ENCODE measurements around the gene KNL1. TPM values are rescaled to one million over a fixed set of nuclear protein-coding genes. Genes with fewer than 3 reads are reported as not detected.
"Not testable (repeated sequence)": the region's sequence is repeated elsewhere in the genome, so short reads cannot be mapped to it uniquely, and the experiment has no call there.

KNL1 gene
- total RNA-seq, 1 donor from 2014 or later = 33.4 TPM

DNA sequence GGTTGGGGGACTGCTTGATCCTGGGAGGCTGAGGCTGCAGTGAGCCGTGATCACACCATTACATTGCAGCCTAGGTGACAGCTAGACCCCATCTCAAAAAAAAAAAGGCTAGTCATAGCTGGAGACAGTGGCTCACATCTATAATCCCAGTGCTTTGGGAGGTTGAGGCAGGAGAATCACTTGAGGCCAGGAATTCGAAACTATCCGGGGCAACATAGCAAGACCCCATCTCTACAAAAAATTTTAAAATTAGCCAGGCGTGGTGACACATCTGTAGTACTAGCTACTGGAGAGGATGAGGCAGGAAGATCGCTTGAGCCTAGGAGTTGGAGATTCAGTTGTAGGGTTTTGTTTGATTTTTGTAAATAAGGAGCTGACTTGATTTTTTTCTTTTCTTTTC lies 45.6 kb downstream of the KNL1 start:
- peaks cover 5% of the 10 kb centered on the region for H3K36me3 Mint-ChIP-seq (ENCODE audit: low read depth)
- TF ChIP-seq, protein P1, sequence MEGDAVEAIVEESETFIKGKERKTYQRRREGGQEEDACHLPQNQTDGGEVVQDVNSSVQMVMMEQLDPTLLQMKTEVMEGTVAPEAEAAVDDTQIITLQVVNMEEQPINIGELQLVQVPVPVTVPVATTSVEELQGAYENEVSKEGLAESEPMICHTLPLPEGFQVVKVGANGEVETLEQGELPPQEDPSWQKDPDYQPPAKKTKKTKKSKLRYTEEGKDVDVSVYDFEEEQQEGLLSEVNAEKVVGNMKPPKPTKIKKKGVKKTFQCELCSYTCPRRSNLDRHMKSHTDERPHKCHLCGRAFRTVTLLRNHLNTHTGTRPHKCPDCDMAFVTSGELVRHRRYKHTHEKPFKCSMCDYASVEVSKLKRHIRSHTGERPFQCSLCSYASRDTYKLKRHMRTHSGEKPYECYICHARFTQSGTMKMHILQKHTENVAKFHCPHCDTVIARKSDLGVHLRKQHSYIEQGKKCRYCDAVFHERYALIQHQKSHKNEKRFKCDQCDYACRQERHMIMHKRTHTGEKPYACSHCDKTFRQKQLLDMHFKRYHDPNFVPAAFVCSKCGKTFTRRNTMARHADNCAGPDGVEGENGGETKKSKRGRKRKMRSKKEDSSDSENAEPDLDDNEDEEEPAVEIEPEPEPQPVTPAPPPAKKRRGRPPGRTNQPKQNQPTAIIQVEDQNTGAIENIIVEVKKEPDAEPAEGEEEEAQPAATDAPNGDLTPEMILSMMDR (conservative IDR thresholded peaks at IDR 0.05) = no peak
- no peaks in the 10 kb centered on the region for H3K4me1 Mint-ChIP-seq
- DNase-seq (ENCODE audit: low read depth, low spot score) = no peak
- H3K27me3 Mint-ChIP-seq (ENCODE audit: low read depth) = no peaks in the 10 kb centered on the region
- no peaks in the 10 kb centered on the region for H3K9me3 Mint-ChIP-seq
- no peak overlapping the region for H3K4me3 Mint-ChIP-seq
- H3K27ac Mint-ChIP-seq (ENCODE audit: unreplicated experiment) = no peak overlapping the region

DNA sequence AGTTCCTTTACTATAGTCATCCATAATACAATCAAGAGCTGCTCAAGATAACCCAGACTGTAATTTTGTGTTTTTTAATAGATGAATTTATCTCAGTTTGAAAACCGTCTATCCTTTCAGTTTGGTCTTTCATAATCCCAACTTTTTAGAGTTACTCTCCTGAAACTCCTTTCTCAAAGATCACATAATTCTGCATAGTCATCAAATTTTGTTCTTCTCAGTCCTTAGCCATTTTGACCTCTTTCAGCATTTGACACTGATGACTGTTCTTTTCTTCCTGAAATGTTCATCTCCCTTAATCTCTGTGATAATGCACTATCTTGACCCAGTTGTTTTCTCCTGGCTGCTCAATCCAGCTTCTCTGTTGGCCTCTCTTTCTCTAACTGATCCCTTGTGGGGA lies 53.5 kb downstream of the KNL1 start:
- H3K36me3 Mint-ChIP-seq (ENCODE audit: low read depth) = peaks cover 4% of the 10 kb centered on the region
- H3K4me1 Mint-ChIP-seq = no peaks in the 10 kb centered on the region
- no peak overlapping the region for H3K27ac Mint-ChIP-seq (ENCODE audit: unreplicated experiment)
- no peaks in the 10 kb centered on the region for H3K27me3 Mint-ChIP-seq (ENCODE audit: low read depth)
- H3K4me3 Mint-ChIP-seq = no peak overlapping the region
- DNase-seq (ENCODE audit: low read depth, low spot score) = no peak
- TF ChIP-seq, protein P1 (conservative IDR thresholded peaks at IDR 0.05) = no peak
- H3K9me3 Mint-ChIP-seq = no peaks in the 10 kb centered on the region

DNA sequence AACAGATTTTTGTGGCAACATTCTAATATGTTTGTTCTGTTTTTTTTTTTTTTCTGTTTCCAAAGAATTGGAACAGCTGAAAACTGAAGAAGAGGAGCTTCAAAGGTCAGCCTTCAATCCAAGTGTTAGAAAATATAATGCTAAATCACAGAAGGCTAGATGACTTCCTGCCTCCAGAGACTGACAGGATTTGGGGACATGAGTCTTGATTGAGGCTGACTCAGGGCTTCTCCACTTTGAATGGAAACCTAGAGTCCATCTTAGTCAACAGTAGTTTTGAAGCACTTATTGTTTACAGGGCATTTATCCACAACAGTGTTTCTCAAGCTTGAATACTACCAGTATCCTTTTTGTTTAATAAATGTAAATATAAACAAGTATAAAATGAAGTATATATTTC lies 56.4 kb downstream of the KNL1 start:
- no peaks in the 10 kb centered on the region for H3K4me1 Mint-ChIP-seq
- TF ChIP-seq, protein P1 (conservative IDR thresholded peaks at IDR 0.05) = no peak
- no peaks in the 10 kb centered on the region for H3K9me3 Mint-ChIP-seq
- no peaks in the 10 kb centered on the region for H3K27me3 Mint-ChIP-seq (ENCODE audit: low read depth)
- peaks cover 4% of the 10 kb centered on the region for H3K36me3 Mint-ChIP-seq (ENCODE audit: low read depth)
- no peak overlapping the region for H3K27ac Mint-ChIP-seq (ENCODE audit: unreplicated experiment)
- H3K4me3 Mint-ChIP-seq = no peak overlapping the region
- DNase-seq (ENCODE audit: low read depth, low spot score) = no peak

DNA sequence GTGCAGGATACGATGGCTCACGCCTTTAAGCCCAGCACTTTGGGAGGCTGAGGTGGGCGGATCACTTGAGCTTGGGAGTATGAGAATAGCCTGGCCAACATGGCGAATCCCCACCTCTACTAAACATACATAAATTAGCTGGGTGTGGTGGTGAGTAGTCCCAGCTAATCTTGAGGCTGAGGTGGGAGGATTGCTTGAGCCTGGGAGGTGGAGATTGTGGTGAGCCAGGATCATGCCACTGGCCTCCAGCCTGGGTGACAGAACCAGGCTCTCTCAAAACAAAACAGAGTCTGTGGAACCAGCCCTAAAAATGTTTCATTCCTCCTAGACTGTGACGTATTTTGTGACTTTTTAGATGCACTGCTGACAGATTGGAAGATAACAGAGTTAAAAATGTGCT lies 66.6 kb downstream of the KNL1 start:
- Mint-ChIP-seq H3K27ac (ENCODE audit: unreplicated experiment) (no peak overlapping the region), H3K4me1 (no peaks in the 10 kb centered on the region), H3K36me3 (ENCODE audit: low read depth) (peaks cover 15% of the 10 kb centered on the region), H3K27me3 (ENCODE audit: low read depth) (no peaks in the 10 kb centered on the region), H3K9me3 (no peaks in the 10 kb centered on the region), H3K4me3 (no peak overlapping the region)
- TF ChIP-seq, protein P1 (conservative IDR thresholded peaks at IDR 0.05) = no peak
- no peak for DNase-seq (ENCODE audit: low read depth, low spot score)

DNA sequence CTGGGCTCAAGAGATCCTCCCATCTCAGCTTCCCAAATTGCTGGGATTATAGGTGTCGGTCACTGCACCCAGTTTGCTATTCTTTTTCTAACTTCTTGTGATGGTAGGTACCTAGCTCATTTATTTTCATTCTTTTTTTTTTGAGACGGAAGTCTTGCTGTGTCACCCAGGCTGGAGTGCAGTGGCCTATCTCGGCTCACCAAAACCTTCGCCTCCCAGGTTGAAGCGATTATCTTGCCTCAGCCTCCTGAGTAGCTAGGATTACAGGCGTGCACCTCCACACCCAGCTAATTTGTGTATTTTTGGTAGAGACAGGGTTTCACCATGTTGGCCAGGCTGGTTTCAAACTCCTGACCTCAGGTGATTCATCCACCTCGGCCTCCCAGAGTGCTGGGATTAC lies 70.9 kb downstream of the KNL1 start:
- H3K36me3 Mint-ChIP-seq (ENCODE audit: low read depth) = peaks cover 7% of the 10 kb centered on the region
- no peak for DNase-seq (ENCODE audit: low read depth, low spot score)
- no peak overlapping the region for H3K4me3 Mint-ChIP-seq
- H3K27me3 Mint-ChIP-seq (ENCODE audit: low read depth) = no peaks in the 10 kb centered on the region
- no peaks in the 10 kb centered on the region for H3K4me1 Mint-ChIP-seq
- H3K27ac Mint-ChIP-seq (ENCODE audit: unreplicated experiment) = no peak overlapping the region
- TF ChIP-seq, protein P1 (conservative IDR thresholded peaks at IDR 0.05) = no peak
- peaks cover 2% of the 10 kb centered on the region for H3K9me3 Mint-ChIP-seq

DNA sequence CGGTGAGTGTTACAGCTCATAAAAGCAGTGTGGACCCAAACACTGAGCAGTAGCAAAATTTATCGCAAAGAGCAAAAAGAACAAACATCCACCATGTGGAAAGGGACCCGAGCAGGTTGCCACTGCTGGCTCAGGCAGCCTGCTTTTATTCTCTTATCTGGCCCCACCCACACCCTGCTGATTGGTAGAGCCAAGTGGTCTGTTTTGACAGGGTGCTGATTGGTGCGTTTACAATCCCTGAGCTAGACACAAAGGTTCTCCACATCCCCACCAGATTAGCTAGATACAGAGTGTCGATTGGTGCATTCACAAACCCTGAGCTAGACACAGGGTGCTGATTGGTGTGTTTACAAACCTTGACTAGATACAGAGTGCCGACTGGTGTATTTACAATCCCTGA lies 82.2 kb downstream of the KNL1 start:
- H3K27me3 Mint-ChIP-seq (ENCODE audit: low read depth); H3K4me1 Mint-ChIP-seq; H3K9me3 Mint-ChIP-seq; H3K27ac Mint-ChIP-seq (ENCODE audit: unreplicated experiment); H3K4me3 Mint-ChIP-seq; DNase-seq (ENCODE audit: low read depth, low spot score): not testable (repeated sequence)
- H3K36me3 Mint-ChIP-seq (ENCODE audit: low read depth) = peaks cover 13% of the 10 kb centered on the region

DNA sequence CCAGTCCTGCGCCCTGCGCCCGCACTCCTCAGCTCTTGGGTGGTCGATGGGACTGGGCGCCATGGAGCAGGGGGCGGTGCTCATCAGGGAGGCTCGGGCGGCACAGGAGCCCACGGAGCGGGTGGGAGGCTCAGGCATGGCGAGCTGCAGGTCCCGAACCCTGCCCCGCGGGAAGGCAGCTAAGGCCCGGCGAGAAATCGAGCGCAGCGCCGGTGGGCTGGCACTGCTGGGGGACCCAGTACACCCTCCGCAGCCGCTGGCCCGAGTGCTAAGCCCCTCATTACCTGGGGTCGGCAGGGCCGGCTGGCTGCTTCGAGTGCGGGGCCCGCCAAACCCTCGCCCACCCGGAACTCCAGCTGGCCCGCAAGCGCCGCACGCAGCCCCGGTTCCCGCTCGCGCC lies 82.9 kb downstream of the KNL1 start:
- H3K36me3 Mint-ChIP-seq (ENCODE audit: low read depth) = peaks cover 13% of the 10 kb centered on the region
- not testable (repeated sequence) for H3K9me3 Mint-ChIP-seq; H3K4me3 Mint-ChIP-seq; H3K27ac Mint-ChIP-seq (ENCODE audit: unreplicated experiment); DNase-seq (ENCODE audit: low read depth, low spot score); H3K27me3 Mint-ChIP-seq (ENCODE audit: low read depth); H3K4me1 Mint-ChIP-seq
